Measurements from ENCODE around the gene ERRFI1. TPM values are rescaled to one million over a fixed set of nuclear protein-coding genes. Genes with fewer than 3 reads are reported as not detected.
"Not testable (repeated sequence)": the region's sequence is repeated elsewhere in the genome, so short reads cannot be mapped to it uniquely, and the experiment has no call there.

Gene ERRFI1
- total and polyA plus RNA-seq, 4 donors: 33.3 to 258 (median 120) TPM

DNA sequence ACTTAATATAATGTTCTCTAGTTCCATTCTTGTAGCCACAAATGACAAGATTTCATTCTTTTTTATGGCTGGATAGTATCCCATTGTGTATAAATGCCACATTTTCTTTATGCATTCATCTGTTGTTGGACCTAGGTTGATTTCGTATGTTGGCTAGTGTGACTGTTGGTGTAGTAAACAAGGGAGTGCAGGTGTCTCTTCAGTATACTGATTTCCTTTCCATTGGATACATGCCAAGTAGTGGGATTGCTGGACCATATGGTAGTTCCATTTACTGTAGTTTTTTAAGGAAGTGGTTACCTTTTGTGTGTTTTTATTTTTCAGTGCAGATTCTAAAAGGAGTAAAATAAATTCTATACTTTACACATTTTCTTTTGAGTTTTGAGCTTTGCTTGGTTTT is 58.9 kb downstream of the ERRFI1 start:
- intact Hi-C loops (cut with DNase I): no loop called here
- Histone ChIP-seq H3K36me3 (ENCODE audit: control insufficient read depth in 1 of 2, insufficient read depth in 2 of 2, low read length in 1 of 2) (peaks cover 2 to 11% of the 10 kb centered on the region in 2 donors), H3K9me3 (ENCODE audit: control insufficient read depth, low read length) (no peaks in the 10 kb centered on the region), H3K27me3 (ENCODE audit: control insufficient read depth in 1 of 2, insufficient read depth in 2 of 2, low read length in 1 of 2) (no peaks in the 10 kb centered on the region), H3K4me1 (ENCODE audit: control insufficient read depth in 1 of 2, insufficient read depth in 2 of 2, low read length in 2 of 2) (peaks cover 0 to 3% of the 10 kb centered on the region in 2 donors), H3K27ac (ENCODE audit: low read depth in 1 of 2, low read length in 2 of 2) (no peak overlapping the region), H3K4me3 (ENCODE audit: low read length in 2 of 2) (no peak overlapping the region)
- WGBS, 2 donors: 69 to 76% methylated on average over 1 of the region's 1 CpG
- ATAC-seq (ENCODE audit: low FRiP score) (no peak), DNase-seq (no peak)

DNA sequence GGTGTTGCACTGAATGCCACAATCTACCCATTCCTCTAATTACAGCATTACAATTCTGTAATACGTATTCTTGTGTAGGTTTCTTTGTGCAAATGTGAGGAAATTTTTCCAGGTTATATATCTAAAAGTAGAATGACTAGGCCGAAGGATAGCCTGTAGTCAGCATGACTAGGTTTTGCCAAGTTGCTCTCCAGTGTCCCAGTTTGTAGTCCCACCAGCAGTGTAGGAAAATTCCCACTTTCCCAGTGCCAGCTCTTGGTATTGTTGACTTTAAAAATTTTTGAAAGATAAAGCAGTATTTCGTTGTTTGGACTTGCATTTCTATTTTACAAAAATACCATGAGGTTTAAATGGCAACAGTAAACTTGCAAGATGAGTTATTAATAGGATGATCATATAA is 61.6 kb downstream of the ERRFI1 start:
- Histone ChIP-seq H3K4me3 (ENCODE audit: low read length in 2 of 2) (no peak overlapping the region), H3K9me3 (ENCODE audit: control insufficient read depth, low read length) (no peaks in the 10 kb centered on the region), H3K27me3 (ENCODE audit: control insufficient read depth in 1 of 2, insufficient read depth in 2 of 2, low read length in 1 of 2) (no peaks in the 10 kb centered on the region), H3K36me3 (ENCODE audit: control insufficient read depth in 1 of 2, insufficient read depth in 2 of 2, low read length in 1 of 2) (peaks cover 2 to 6% of the 10 kb centered on the region in 2 donors), H3K4me1 (ENCODE audit: control insufficient read depth in 1 of 2, insufficient read depth in 2 of 2, low read length in 2 of 2) (peaks cover 0 to 3% of the 10 kb centered on the region in 2 donors), H3K27ac (ENCODE audit: low read depth in 1 of 2, low read length in 2 of 2) (peak overlapping the region; percentile 9 to 81)
- ATAC-seq (ENCODE audit: low FRiP score): no peak
- WGBS, 2 donors: 7 to 8% methylated on average over 3 of the region's 3 CpGs
- DNase-seq: no peak
- intact Hi-C loops (cut with DNase I): no loop called here

DNA sequence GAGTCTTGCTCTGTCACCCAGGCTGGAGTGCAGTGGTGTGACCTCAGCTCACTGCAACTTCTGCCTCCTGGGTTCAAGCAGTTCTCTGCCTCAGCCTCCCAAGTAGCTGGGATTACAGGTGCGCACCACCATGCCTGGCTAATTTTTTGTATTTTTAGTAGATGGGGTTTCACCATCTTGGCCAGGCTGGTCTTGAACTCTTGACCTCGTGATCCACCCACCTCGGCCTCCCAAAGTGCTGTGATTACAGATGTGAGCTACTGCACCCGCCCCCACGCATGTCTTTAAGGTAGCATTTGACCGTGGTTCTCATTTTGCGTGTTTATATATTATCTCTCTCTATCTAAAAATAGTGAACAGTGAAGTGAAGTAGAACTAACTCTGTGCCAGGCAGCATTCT is 62.3 kb downstream of the ERRFI1 start:
- H3K9me3 ChIP-seq (ENCODE audit: control insufficient read depth, low read length); intact Hi-C loops (cut with DNase I); ATAC-seq (ENCODE audit: low FRiP score); H3K36me3 ChIP-seq (ENCODE audit: control insufficient read depth in 1 of 2, insufficient read depth in 2 of 2, low read length in 1 of 2); H3K27me3 ChIP-seq (ENCODE audit: control insufficient read depth in 1 of 2, insufficient read depth in 2 of 2, low read length in 1 of 2); H3K4me3 ChIP-seq (ENCODE audit: low read length in 2 of 2); DNase-seq; H3K4me1 ChIP-seq (ENCODE audit: control insufficient read depth in 1 of 2, insufficient read depth in 2 of 2, low read length in 2 of 2): not testable (repeated sequence)
- peak overlapping the region; percentile 9 to 81 for H3K27ac ChIP-seq (ENCODE audit: low read depth in 1 of 2, low read length in 2 of 2)
- 53 to 60% methylated on average over 7 of the region's 7 CpGs for WGBS, 2 donors

DNA sequence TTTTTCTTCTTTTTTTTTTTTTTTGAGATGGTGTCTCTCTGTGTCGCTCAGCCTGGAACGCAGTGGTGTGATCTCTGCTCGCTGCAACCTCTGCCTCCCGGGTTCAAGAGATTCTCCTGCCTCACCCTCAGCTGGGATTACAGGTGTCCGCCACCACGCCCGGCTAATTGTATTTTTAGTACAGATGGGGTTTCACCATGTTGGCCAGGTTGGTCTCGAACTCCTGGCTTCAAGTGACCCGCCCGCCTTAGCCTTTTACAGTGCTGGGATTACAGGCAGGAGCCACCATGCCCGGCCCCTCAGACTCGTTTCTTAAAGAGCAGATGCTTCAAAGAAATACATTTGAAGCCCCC is 62.8 kb downstream of the ERRFI1 start:
- H3K4me1 ChIP-seq (ENCODE audit: control insufficient read depth in 1 of 2, insufficient read depth in 2 of 2, low read length in 2 of 2): not testable (repeated sequence)

DNA sequence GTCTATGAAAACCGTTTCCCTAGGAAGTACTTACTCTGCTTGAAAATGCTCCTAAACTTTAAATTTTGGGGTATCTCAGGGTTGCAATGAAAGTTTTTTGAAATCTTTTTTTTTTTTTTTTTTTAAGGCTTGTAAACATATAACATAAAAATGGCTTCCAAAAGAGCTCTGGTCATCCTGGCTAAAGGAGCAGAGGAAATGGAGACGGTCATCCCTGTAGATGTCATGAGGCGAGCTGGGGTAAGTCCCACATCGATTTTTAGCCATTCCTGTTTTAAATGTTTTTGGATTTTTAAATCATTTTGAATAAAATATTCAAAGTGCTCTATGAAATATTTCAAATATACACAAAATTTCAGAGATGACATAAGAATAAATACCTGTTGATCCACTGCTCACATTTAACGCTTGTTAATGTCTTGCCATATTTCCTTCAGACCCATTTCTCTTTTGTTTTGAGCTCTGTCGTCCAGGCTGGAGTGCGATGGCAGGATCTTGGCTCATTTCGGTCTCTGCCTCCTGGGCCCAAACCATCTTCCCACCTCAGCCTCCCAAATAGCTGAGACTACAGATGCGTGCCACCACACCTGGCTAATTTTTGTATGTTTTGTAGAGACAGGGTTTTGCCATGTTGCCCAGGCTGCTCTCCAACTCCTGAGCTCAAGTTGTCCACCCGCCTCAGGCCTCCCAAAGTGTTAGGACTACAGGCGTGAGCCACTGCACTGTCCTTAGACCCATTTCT is 63.3 kb downstream of the ERRFI1 start:
- DNase-seq: no peak
- H3K9me3 ChIP-seq (ENCODE audit: control insufficient read depth, low read length): no peaks in the 10 kb centered on the region
- no peak for ATAC-seq (ENCODE audit: low FRiP score)
- intact Hi-C loops (cut with DNase I): no loop called here
- WGBS, 2 donors: 84 to 86% methylated on average over 11 of the region's 11 CpGs
- peaks cover 0 to 3% of the 10 kb centered on the region in 2 donors for H3K4me1 ChIP-seq (ENCODE audit: control insufficient read depth in 1 of 2, insufficient read depth in 2 of 2, low read length in 2 of 2)
- H3K27me3 ChIP-seq (ENCODE audit: control insufficient read depth in 1 of 2, insufficient read depth in 2 of 2, low read length in 1 of 2): no peaks in the 10 kb centered on the region
- peak overlapping the region in 1 of 2 donors; percentile 41 for H3K27ac ChIP-seq (ENCODE audit: low read depth in 1 of 2, low read length in 2 of 2)
- H3K36me3 ChIP-seq (ENCODE audit: control insufficient read depth in 1 of 2, insufficient read depth in 2 of 2, low read length in 1 of 2): peaks cover 0 to 4% of the 10 kb centered on the region in 2 donors
- no peak overlapping the region for H3K4me3 ChIP-seq (ENCODE audit: low read length in 2 of 2)

More for the DNA sequence above, 62.8 kb downstream of the ERRFI1 start:
- H3K36me3 ChIP-seq (ENCODE audit: control insufficient read depth in 1 of 2, insufficient read depth in 2 of 2, low read length in 1 of 2); H3K9me3 ChIP-seq (ENCODE audit: control insufficient read depth, low read length); DNase-seq; H3K27me3 ChIP-seq (ENCODE audit: control insufficient read depth in 1 of 2, insufficient read depth in 2 of 2, low read length in 1 of 2); intact Hi-C loops (cut with DNase I); H3K4me3 ChIP-seq (ENCODE audit: low read length in 2 of 2); ATAC-seq (ENCODE audit: low FRiP score): not testable (repeated sequence)
- 94 to 95% methylated on average over 12 of the region's 12 CpGs for WGBS, 2 donors
- peak overlapping the region in 1 of 2 donors; percentile 7 for H3K27ac ChIP-seq (ENCODE audit: low read depth in 1 of 2, low read length in 2 of 2)

DNA sequence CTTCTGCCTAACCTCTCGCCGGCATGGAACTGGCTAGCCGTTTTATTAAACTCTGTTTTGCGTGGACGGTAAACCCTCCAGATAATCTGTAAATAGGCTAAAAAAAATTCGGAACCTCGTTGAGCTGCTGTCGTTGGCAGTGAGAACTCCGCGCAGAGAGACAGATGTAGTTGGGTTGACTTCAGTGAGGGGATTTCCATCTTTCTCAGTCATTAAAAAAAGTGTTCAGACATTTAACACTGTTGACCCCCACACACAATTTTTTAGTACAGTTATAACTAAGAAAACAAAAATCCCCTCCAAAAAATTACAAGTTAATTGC is 64.1 kb downstream of the ERRFI1 start:
- no peak for DNase-seq
- no peak for ATAC-seq (ENCODE audit: low FRiP score)
- Histone ChIP-seq H3K4me3 (ENCODE audit: low read length in 2 of 2) (peak overlapping the region; percentile 61 to 87), H3K4me1 (ENCODE audit: control insufficient read depth in 1 of 2, insufficient read depth in 2 of 2, low read length in 2 of 2) (no peaks in the 10 kb centered on the region), H3K27ac (ENCODE audit: low read depth in 1 of 2, low read length in 2 of 2) (peak overlapping the region in 1 of 2 donors; percentile 90), H3K36me3 (ENCODE audit: control insufficient read depth in 1 of 2, insufficient read depth in 2 of 2, low read length in 1 of 2) (peaks cover 0 to 4% of the 10 kb centered on the region in 2 donors), H3K9me3 (ENCODE audit: control insufficient read depth, low read length) (no peaks in the 10 kb centered on the region), H3K27me3 (ENCODE audit: control insufficient read depth in 1 of 2, insufficient read depth in 2 of 2, low read length in 1 of 2) (no peaks in the 10 kb centered on the region)
- WGBS, 2 donors: 0% methylated on average over 10 of the region's 10 CpGs
- intact Hi-C loops (cut with DNase I): no loop called here

Other genes starting within 250 kb of the ERRFI1 start
- 10 to 100 TPM in 1 of 2 donors, 1 to 10 TPM in 1; 8.9 to 49.0 TPM for gene PER3, start 242.0 kb downstream of the ERRFI1 start, total RNA-seq
- gene PER3, start 242.0 kb downstream of the ERRFI1 start, polyA plus RNA-seq: 10 to 100 TPM in 1 of 2 donors, 1 to 10 TPM in 1; 4.4 to 21.2 TPM
- under 1 TPM; 0.26 to 0.27 TPM for gene UTS2, start 173.2 kb downstream of the ERRFI1 start, total RNA-seq
- gene UTS2, start 173.2 kb downstream of the ERRFI1 start, polyA plus RNA-seq: 1 to 10 TPM in 1 of 2 donors, under 1 TPM in 1; 0.38 to 1.1 TPM
- gene TNFRSF9, start 85.5 kb downstream of the ERRFI1 start, total RNA-seq: under 1 TPM; 0.36 to 0.42 TPM
- gene TNFRSF9, start 85.5 kb downstream of the ERRFI1 start, polyA plus RNA-seq: not detected
- gene PARK7, start 64.6 kb downstream of the ERRFI1 start, total RNA-seq: 100 to 1,000 TPM; 192 to 201 TPM
- gene PARK7, start 64.6 kb downstream of the ERRFI1 start, polyA plus RNA-seq: 100 to 1,000 TPM; 322 to 503 TPM

All from aorta (tissue), 5 donors.